GM12891 (cell line): ENCODE data around the gene MYBPC2.

ENCODE experiments used
- POLR2A ChIP-seq: IDR thresholded peaks from 2 replicates; pipeline ENCODE4 v1.6.1; 2011; ENCODE audit warnings: low read depth, low read length, control low read depth
- POLR2AphosphoS5 ChIP-seq: IDR thresholded peaks from 2 replicates; pipeline ENCODE4 v1.6.1; 2011; ENCODE audit warnings: low read depth, low read length, control low read depth

GRCh38 chr19:50402544-50403301 is 30.0 kb upstream of the MYBPC2 start:
- TF ChIP-seq POLR2A (no peak), POLR2AphosphoS5 (no peak)
